CD8-positive, alpha-beta memory T cell (primary cell): Measurements from ENCODE around the gene INAFM2. TPM values are rescaled to one million over a fixed set of nuclear protein-coding genes. Genes with fewer than 3 reads are reported as not detected.
A peak's percentile ranks its signal among the peaks of the same experiment; 100 is the strongest.

Experiments used
- CTCF ChIA-PET: fragments of 350-600 bp; sonication (Branson Sonifier 250); formaldehyde crosslinking; loops from one replicate; lab custom pipeline; 2021; ENCODE audit warnings: antibody characterized with exemption; lab: Charles Lee
- POLR2A ChIA-PET: fragments of 350-600 bp; sonication (Branson Sonifier 250); formaldehyde crosslinking; loops from one replicate; lab custom pipeline; 2021; ENCODE audit warnings: antibody characterized with exemption; lab: Charles Lee
- DNase-seq, 5 donors: peaks; one replicate each; pipeline versions ENCODE4 v3.0.0 to v3.0.0-alpha.2; 2020 to 2022; ENCODE audit warnings: mixed read lengths in 1 of 5
- H3K27ac ChIP-seq: one replicate; pipeline ENCODE4 v1.7.0; 2013; ENCODE audit warnings: low read depth, mild to moderate bottlenecking, low read length, moderate library complexity
- H3K27me3 ChIP-seq: 2 replicates; pipeline ENCODE4 v1.7.0; 2013; ENCODE audit warnings: low read length, mild to moderate bottlenecking; ENCODE audit not compliant: insufficient read depth, poor library complexity, severe bottlenecking
- H3K36me3 ChIP-seq: 2 replicates; pipeline ENCODE4 v1.7.0; 2013; ENCODE audit warnings: mild to moderate bottlenecking, low read length, moderate library complexity; ENCODE audit not compliant: insufficient read depth
- H3K4me1 ChIP-seq: 2 replicates; pipeline ENCODE4 v1.7.0; 2013; ENCODE audit warnings: mild to moderate bottlenecking, low read length, moderate library complexity; ENCODE audit not compliant: insufficient read depth
- H3K4me3 ChIP-seq: 2 replicates; pipeline ENCODE4 v1.7.0; 2013; ENCODE audit warnings: mild to moderate bottlenecking, low read length
- H3K9me3 ChIP-seq: 2 replicates; pipeline ENCODE4 v1.7.0; 2013; ENCODE audit warnings: mild to moderate bottlenecking, low read length
- H3K27ac Mint-ChIP-seq, 8 donors: one replicate each; pipeline ENCODE4 v1.8.0; 2020 to 2021; ENCODE audit warnings: mixed read lengths in 8 of 8, mild to moderate bottlenecking in 6 of 8, inconsistent platforms in 3 of 8, moderate library complexity in 3 of 8
- H3K27me3 Mint-ChIP-seq, 2 donors: one replicate each; pipeline ENCODE4 v1.8.0; 2020 to 2021; ENCODE audit warnings: mixed read lengths in 2 of 2, mild to moderate bottlenecking in 1 of 2, moderate library complexity in 1 of 2
- H3K36me3 Mint-ChIP-seq, 3 donors: one replicate each; pipeline ENCODE4 v1.8.0; 2020 to 2021; ENCODE audit warnings: mixed read lengths in 3 of 3, inconsistent platforms in 1 of 3, mild to moderate bottlenecking in 1 of 3
- H3K4me1 Mint-ChIP-seq, 3 donors: one replicate each; pipeline ENCODE4 v1.8.0; 2020 to 2021; ENCODE audit warnings: mixed read lengths in 3 of 3, inconsistent platforms in 1 of 3, mild to moderate bottlenecking in 1 of 3
- H3K4me3 Mint-ChIP-seq, 7 donors: one replicate each; pipeline ENCODE4 v1.8.0; 2020 to 2021; ENCODE audit warnings: mixed read lengths in 7 of 7, mild to moderate bottlenecking in 6 of 7, moderate library complexity in 4 of 7, inconsistent platforms in 2 of 7
- H3K9me3 Mint-ChIP-seq, 5 donors: one replicate each; pipeline ENCODE4 v1.8.0; 2020 to 2022; ENCODE audit warnings: mixed read lengths in 5 of 5, mild to moderate bottlenecking in 3 of 5, moderate library complexity in 2 of 5, inconsistent platforms in 1 of 5
- polyA plus RNA-seq: library from polyadenylated mRNA; unstranded; fragments of 300-500 nt; fragmentation: Illumina TruSeq; gene quantifications from one replicate; pipeline ENCODE4 v1.2.3, GENCODE V29; 2021
- total RNA-seq, 2 experiments: library from RNA; stranded (reverse); gene quantifications; one replicate each; pipeline ENCODE4 v1.2.3, GENCODE V29; 2021

The INAFM2 gene
- total and polyA plus RNA-seq, 3 experiments from 2014 or later, result 2.7 to 15.3 (median 13.5) TPM

DNA sequence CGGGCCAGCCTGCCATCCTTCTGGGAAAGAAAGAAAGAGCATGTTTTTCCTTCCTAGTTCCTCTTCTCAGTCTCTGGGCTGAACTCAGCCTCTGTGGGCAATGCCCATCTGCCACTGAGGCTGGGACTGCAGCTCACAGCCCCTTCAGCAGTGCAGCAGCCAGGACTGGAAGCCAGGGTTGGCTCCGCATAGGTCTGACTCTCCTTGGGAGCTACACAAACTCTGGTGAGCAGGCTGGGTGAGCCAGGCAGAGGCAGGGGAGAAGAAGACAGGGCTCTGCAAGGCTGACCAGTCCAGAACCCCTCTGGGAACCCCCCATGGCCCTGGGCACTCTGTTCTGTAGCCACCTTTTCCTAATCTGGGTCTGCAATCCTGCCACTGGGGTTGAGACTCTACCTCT lies 38.1 kb downstream of the INAFM2 start:
- DNase-seq, result no peak
- Histone ChIP-seq H3K27ac (no peak overlapping the region), H3K4me1 (peaks cover 24% of the 10 kb centered on the region), H3K9me3 (no peaks in the 10 kb centered on the region), H3K4me3 (no peak overlapping the region), H3K27me3 (no peaks in the 10 kb centered on the region), H3K36me3 (no peaks in the 10 kb centered on the region)
- Mint-ChIP-seq H3K9me3 (no peaks in the 10 kb centered on the region), H3K27ac (peak overlapping the region in 1 of 8 donors; percentile 5), H3K4me1 (peaks cover 24 to 41% (median 34%) of the 10 kb centered on the region in 3 donors), H3K27me3 (peaks cover 0 to 1% of the 10 kb centered on the region in 2 donors), H3K36me3 (peaks cover 0 to 5% (median 5%) of the 10 kb centered on the region in 3 donors), H3K4me3 (no peak overlapping the region)
- ChIA-PET POLR2A (no interaction called here), CTCF (no interaction called here)

- no peak overlapping the region for H3K27ac ChIP-seq
- peaks cover 0 to 5% (median 5%) of the 10 kb centered on the region in 3 donors for H3K36me3 Mint-ChIP-seq
- POLR2A ChIA-PET, result no interaction called here
- no peak for DNase-seq
- no peaks in the 10 kb centered on the region for H3K27me3 Mint-ChIP-seq
- CTCF ChIA-PET, result interaction anchor here (1.4 to 1.5 kb wide), 2 partner anchors 19 to 59 kb away, joined by 3 read pairs; no protein-coding TSS in a partner anchor
- no peak overlapping the region for H3K4me3 ChIP-seq
- H3K4me3 Mint-ChIP-seq, result no peak overlapping the region
- no peaks in the 10 kb centered on the region for H3K27me3 ChIP-seq
- H3K9me3 Mint-ChIP-seq, result no peaks in the 10 kb centered on the region
- peaks cover 33 to 48% (median 45%) of the 10 kb centered on the region in 3 donors for H3K4me1 Mint-ChIP-seq
- H3K36me3 ChIP-seq, result no peaks in the 10 kb centered on the region
- no peaks in the 10 kb centered on the region for H3K9me3 ChIP-seq
- H3K27ac Mint-ChIP-seq, result no peak overlapping the region
- H3K4me1 ChIP-seq, result peaks cover 34% of the 10 kb centered on the region
Measured at GRCh38 chr15:40363611-40364010, 40.1 kb downstream of the INAFM2 start.

DNA sequence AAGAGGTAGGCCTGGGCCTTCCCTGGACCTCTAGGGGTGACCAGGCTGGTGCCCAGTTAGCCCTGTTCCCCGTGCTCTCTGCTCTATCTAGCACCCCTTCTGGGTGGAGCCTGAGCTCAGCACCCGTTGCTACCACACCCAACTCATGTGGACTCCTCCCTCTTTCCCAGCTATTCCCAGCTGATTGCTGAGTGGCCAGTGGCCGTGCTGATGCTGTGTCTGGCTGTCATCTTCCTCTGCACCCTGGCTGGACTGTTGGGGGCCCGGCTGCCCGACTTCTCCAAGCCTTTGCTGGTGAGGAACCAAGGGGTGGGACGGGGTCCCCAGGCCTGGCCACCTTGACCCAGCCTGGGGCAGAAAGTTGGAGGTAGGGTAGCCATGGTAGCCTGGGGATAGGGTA lies 40.8 kb downstream of the INAFM2 start:
- Mint-ChIP-seq H3K27ac (peak overlapping the region in 1 of 8 donors; percentile 68), H3K4me3 (no peak overlapping the region), H3K4me1 (peaks cover 28 to 45% (median 42%) of the 10 kb centered on the region in 3 donors), H3K36me3 (peaks cover 0 to 5% (median 5%) of the 10 kb centered on the region in 3 donors), H3K9me3 (no peaks in the 10 kb centered on the region), H3K27me3 (no peaks in the 10 kb centered on the region)
- ChIA-PET POLR2A (no interaction called here), CTCF (interaction anchor here (0.7 to 1.7 kb wide), 6 partner anchors 15 to 85 kb away, joined by 3 to 4 read pairs (median 3); partner anchors contain the start of gene KNSTRN)
- H3K4me3 ChIP-seq, result no peak overlapping the region
- no peaks in the 10 kb centered on the region for H3K27me3 ChIP-seq
- no peak overlapping the region for H3K27ac ChIP-seq
- no peak for DNase-seq
- H3K4me1 ChIP-seq, result peaks cover 29% of the 10 kb centered on the region
- no peaks in the 10 kb centered on the region for H3K36me3 ChIP-seq
- no peaks in the 10 kb centered on the region for H3K9me3 ChIP-seq

GRCh38 chr15:40365016-40365415 lies 41.5 kb downstream of the INAFM2 start:
- peaks cover 0 to 5% (median 5%) of the 10 kb centered on the region in 3 donors for H3K36me3 Mint-ChIP-seq
- peaks cover 27 to 40% (median 38%) of the 10 kb centered on the region in 3 donors for H3K4me1 Mint-ChIP-seq
- no peaks in the 10 kb centered on the region for H3K9me3 Mint-ChIP-seq
- no peak for DNase-seq
- peak overlapping the region in 2 of 7 donors; percentile 17 to 54 for H3K4me3 Mint-ChIP-seq
- H3K4me3 ChIP-seq, result no peak overlapping the region
- no peaks in the 10 kb centered on the region for H3K27me3 Mint-ChIP-seq
- H3K9me3 ChIP-seq, result no peaks in the 10 kb centered on the region
- H3K4me1 ChIP-seq, result peaks cover 29% of the 10 kb centered on the region
- ChIA-PET CTCF (interaction anchor here (0.5 to 2.2 kb wide), 6 partner anchors 17 to 86 kb away, joined by 3 to 15 read pairs (median 4); partner anchors contain the start of gene KNSTRN), POLR2A (no interaction called here)
- no peaks in the 10 kb centered on the region for H3K36me3 ChIP-seq
- H3K27ac Mint-ChIP-seq, result peak overlapping the region in 1 of 8 donors; percentile 20
- no peaks in the 10 kb centered on the region for H3K27me3 ChIP-seq
- no peak overlapping the region for H3K27ac ChIP-seq

GRCh38 chr15:40365624-40366456 lies 42.3 kb downstream of the INAFM2 start:
- Histone ChIP-seq H3K4me3 (no peak overlapping the region), H3K9me3 (no peaks in the 10 kb centered on the region), H3K27me3 (no peaks in the 10 kb centered on the region), H3K36me3 (no peaks in the 10 kb centered on the region), H3K4me1 (peaks cover 29% of the 10 kb centered on the region), H3K27ac (no peak overlapping the region)
- CTCF ChIA-PET, result interaction anchor here (0.5 to 2.2 kb wide), 7 partner anchors 16 to 87 kb away, joined by 3 to 15 read pairs (median 3); partner anchors contain the start of genes INAFM2 and KNSTRN
- H3K27ac Mint-ChIP-seq, result peak overlapping the region in 3 of 8 donors; percentile 27 to 60 (median 58)
- no peaks in the 10 kb centered on the region for H3K27me3 Mint-ChIP-seq
- no peak for DNase-seq
- POLR2A ChIA-PET, result no interaction called here
- peaks cover 0 to 5% (median 5%) of the 10 kb centered on the region in 3 donors for H3K36me3 Mint-ChIP-seq
- peaks cover 27 to 40% (median 38%) of the 10 kb centered on the region in 3 donors for H3K4me1 Mint-ChIP-seq
- H3K9me3 Mint-ChIP-seq, result no peaks in the 10 kb centered on the region
- peak overlapping the region in 4 of 7 donors; percentile 27 to 46 (median 39) for H3K4me3 Mint-ChIP-seq

DNA sequence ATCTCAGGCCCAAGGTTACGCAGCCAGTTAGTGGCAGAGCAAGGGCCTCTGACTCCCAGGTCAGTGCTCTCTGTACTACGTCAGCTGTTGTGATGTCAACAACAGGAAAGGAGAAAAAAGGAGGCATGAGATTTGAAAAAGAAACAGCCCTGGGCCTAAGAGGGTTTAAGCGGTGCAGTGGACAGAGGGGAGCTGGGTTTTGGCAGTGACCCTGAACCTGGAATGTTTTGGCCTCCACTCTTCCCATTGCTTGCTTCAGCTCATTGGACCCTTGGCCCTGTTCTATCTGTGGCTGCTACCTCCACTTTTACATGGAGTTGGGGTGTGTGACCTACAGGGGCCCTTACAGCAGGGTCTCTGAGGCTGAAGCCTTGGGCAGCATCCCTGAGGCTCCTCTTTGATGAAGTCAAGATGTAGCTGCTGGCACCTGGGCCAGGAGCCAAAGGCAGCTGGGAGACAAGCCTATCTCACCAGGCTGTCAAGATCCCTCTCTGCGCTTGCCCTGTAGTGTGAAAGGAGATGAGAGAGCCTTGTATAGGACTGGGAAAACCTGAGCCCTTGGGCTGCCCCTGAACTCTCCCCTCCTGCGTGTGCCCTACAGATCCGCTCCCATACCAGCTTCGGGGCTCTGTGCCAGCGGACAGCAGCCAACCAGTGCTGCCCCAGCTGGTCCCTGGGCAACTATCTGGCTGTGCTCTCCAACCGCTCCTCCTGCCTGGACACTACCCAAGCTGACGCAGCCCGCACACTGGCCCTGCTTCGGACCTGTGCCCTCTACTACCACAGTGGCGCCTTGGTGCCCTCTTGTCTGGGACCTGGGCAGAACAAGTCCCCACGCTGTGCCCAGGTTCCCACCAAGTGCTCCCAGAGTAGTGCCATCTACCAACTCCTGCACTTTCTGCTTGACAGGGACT lies 43.2 kb downstream of the INAFM2 start:
- no peak for DNase-seq
- H3K4me1 Mint-ChIP-seq, result peaks cover 27 to 40% (median 38%) of the 10 kb centered on the region in 3 donors
- H3K36me3 Mint-ChIP-seq, result peaks cover 0 to 5% (median 0%) of the 10 kb centered on the region in 3 donors
- CTCF ChIA-PET, result interaction anchor here (0.8 to 3.6 kb wide), 15 partner anchors 9 to 88 kb away, joined by 3 to 41 read pairs (median 9); partner anchors contain the start of genes CCDC9B, INAFM2, IVD and KNSTRN
- H3K27me3 Mint-ChIP-seq, result peaks cover 0 to under 1% of the 10 kb centered on the region in 2 donors
- H3K27ac Mint-ChIP-seq, result peak overlapping the region in 7 of 8 donors; percentile 73 to 97 (median 84)
- H3K27ac ChIP-seq, result no peak overlapping the region
- peak overlapping the region; percentile 56 to 90 (median 82) for H3K4me3 Mint-ChIP-seq
- H3K4me3 ChIP-seq, result peak overlapping the region; percentile 66
- H3K9me3 ChIP-seq, result no peaks in the 10 kb centered on the region
- H3K9me3 Mint-ChIP-seq, result no peaks in the 10 kb centered on the region
- H3K36me3 ChIP-seq, result no peaks in the 10 kb centered on the region
- H3K4me1 ChIP-seq, result peaks cover 29% of the 10 kb centered on the region
- no peaks in the 10 kb centered on the region for H3K27me3 ChIP-seq
- POLR2A ChIA-PET, result interaction anchor here (0.5 to 1.0 kb wide), 3 partner anchors 14 to 223 kb away, joined by 3 to 9 read pairs (median 5); no protein-coding TSS in a partner anchor

- Histone ChIP-seq H3K27ac (no peak overlapping the region), H3K9me3 (no peaks in the 10 kb centered on the region), H3K4me3 (peak overlapping the region; percentile 66), H3K36me3 (no peaks in the 10 kb centered on the region), H3K27me3 (no peaks in the 10 kb centered on the region), H3K4me1 (peaks cover 29% of the 10 kb centered on the region)
- Mint-ChIP-seq H3K9me3 (no peaks in the 10 kb centered on the region), H3K27ac (peak overlapping the region; percentile 73 to 97 (median 84)), H3K36me3 (peaks cover 0 to 5% (median 0%) of the 10 kb centered on the region in 3 donors), H3K4me1 (peaks cover 26 to 40% (median 36%) of the 10 kb centered on the region in 3 donors), H3K4me3 (peak overlapping the region; percentile 77 to 90 (median 82)), H3K27me3 (peaks cover 0 to 1% of the 10 kb centered on the region in 2 donors)
- CTCF ChIA-PET, result interaction anchor here (0.6 to 3.6 kb wide), 16 partner anchors 9 to 89 kb away, joined by 3 to 41 read pairs (median 8); partner anchors contain the start of genes CCDC9B, IVD and KNSTRN
- no peak for DNase-seq
- POLR2A ChIA-PET, result interaction anchor here (0.8 to 1.0 kb wide), 2 partner anchors 15 to 32 kb away, joined by 3 to 9 read pairs; no protein-coding TSS in a partner anchor
Measured at GRCh38 chr15:40367371-40367685, 43.8 kb downstream of the INAFM2 start.
